Daoy (cell line): ENCODE measurements around the gene OSBPL9. TPM values are rescaled to one million over a fixed set of nuclear protein-coding genes. Genes with fewer than 3 reads are reported as not detected.
"Not testable (repeated sequence)": the region's sequence is repeated elsewhere in the genome, so short reads cannot be mapped to it uniquely, and the experiment has no call there.

ENCODE experiments used
- DNase-seq: peaks from one replicate; pipeline ENCODE4 v3.0.0-alpha.2; 2015; ENCODE audit warnings: low read depth
- total RNA-seq: library from RNA; depleted of rRNA; stranded (reverse); fragments of >200 nt; shearing (Covaris generic); gene quantifications from 2 replicates; pipeline ENCODE4 v1.2.3, GENCODE V29; 2014

The OSBPL9 gene
- total RNA-seq, 1 experiment from 2014 or later, result 47.7 TPM

- not testable (repeated sequence) for DNase-seq
Observed at GRCh38 chr1:51610104-51610503, 6.8 kb upstream of the OSBPL9 start.

GRCh38 chr1:51610637-51611036 is 6.3 kb upstream of the OSBPL9 start:
- DNase-seq, result no peak

GRCh38 chr1:51612447-51612961 is 4.4 kb upstream of the OSBPL9 start:
- no peak for DNase-seq

GRCh38 chr1:51615780-51616291 is 1.1 kb upstream of the OSBPL9 start:
- no peak for DNase-seq

GRCh38 chr1:51616490-51616889 is 402 bp upstream of the OSBPL9 start:
- DNase-seq, result no peak

GRCh38 chr1:51618715-51619114 is 1.8 kb downstream of the OSBPL9 start:
- no peak for DNase-seq

- no peak for DNase-seq
Observed at GRCh38 chr1:51620470-51620869, 3.6 kb downstream of the OSBPL9 start.

GRCh38 chr1:51621161-51621560 is 4.3 kb downstream of the OSBPL9 start:
- peak; percentile 20 for DNase-seq

- no peak for DNase-seq
Observed at GRCh38 chr1:51621841-51622454, 5.1 kb downstream of the OSBPL9 start.

GRCh38 chr1:51622455-51622913 is 5.6 kb downstream of the OSBPL9 start:
- peak; percentile 95 for DNase-seq

GRCh38 chr1:51623025-51623424 is 6.1 kb downstream of the OSBPL9 start:
- DNase-seq, result no peak

GRCh38 chr1:51623450-51623849 is 6.6 kb downstream of the OSBPL9 start:
- DNase-seq, result no peak

- DNase-seq, result no peak
Observed at GRCh38 chr1:51624855-51625254, 8.0 kb downstream of the OSBPL9 start.

GRCh38 chr1:51627672-51628071 is 10.8 kb downstream of the OSBPL9 start:
- peak; percentile 38 for DNase-seq

GRCh38 chr1:51628715-51629590 is 12.1 kb downstream of the OSBPL9 start:
- no peak for DNase-seq

- DNase-seq, result no peak
Observed at GRCh38 chr1:51629918-51630317, 13.0 kb downstream of the OSBPL9 start.

GRCh38 chr1:51630393-51630792 is 13.5 kb downstream of the OSBPL9 start:
- no peak for DNase-seq

- DNase-seq, result no peak
Observed at GRCh38 chr1:51630922-51631321, 14.0 kb downstream of the OSBPL9 start.

GRCh38 chr1:51631747-51632146 is 14.9 kb downstream of the OSBPL9 start:
- DNase-seq, result no peak

GRCh38 chr1:51634618-51635017 is 17.7 kb downstream of the OSBPL9 start:
- no peak for DNase-seq

- DNase-seq, result no peak
Observed at GRCh38 chr1:51635615-51636014, 18.7 kb downstream of the OSBPL9 start.

GRCh38 chr1:51636191-51636590 is 19.3 kb downstream of the OSBPL9 start:
- peak; percentile 66 for DNase-seq
